ENCODE measurements around the gene BSG. TPM values are rescaled to one million over a fixed set of nuclear protein-coding genes. Genes with fewer than 3 reads are reported as not detected.

BSG gene
- total RNA-seq, 1 donor from 2014 or later, result 396 TPM

Other genes with a start within 250 kb of the BSG start
- gene MIER2, start 227.8 kb upstream of the BSG start, total RNA-seq, result 53.5 TPM
- gene C2CD4C, start 163.4 kb upstream of the BSG start, total RNA-seq, result 5.9 TPM
- 29.1 TPM for gene SHC2, start 111.6 kb upstream of the BSG start, total RNA-seq
- 1.7 TPM for gene MADCAM1, start 76.1 kb upstream of the BSG start, total RNA-seq
- 20.3 TPM for gene TPGS1, start 65.1 kb upstream of the BSG start, total RNA-seq
- 53.7 TPM for gene CDC34, start 40.8 kb upstream of the BSG start, total RNA-seq
- 0.74 TPM for gene GZMM, start 28.5 kb upstream of the BSG start, total RNA-seq
- gene HCN2, start 17.3 kb downstream of the BSG start, total RNA-seq, result 0.16 TPM
- gene POLRMT, start 60.9 kb downstream of the BSG start, total RNA-seq, result 36.9 TPM
- 0.22 TPM for gene FGF22, start 67.3 kb downstream of the BSG start, total RNA-seq
- 37.3 TPM for gene RNF126, start 90.6 kb downstream of the BSG start, total RNA-seq
- 193 TPM for gene FSTL3, start 103.8 kb downstream of the BSG start, total RNA-seq
- gene PRSS57, start 122.9 kb downstream of the BSG start, total RNA-seq, result not detected
- 212 TPM for gene PALM, start 136.3 kb downstream of the BSG start, total RNA-seq
- 0.67 TPM for gene MISP, start 178.5 kb downstream of the BSG start, total RNA-seq
- gene PTBP1, start 224.9 kb downstream of the BSG start, total RNA-seq, result 236 TPM
- not detected for gene PLPPR3, start 249.4 kb downstream of the BSG start, total RNA-seq

Measured in mesenteric fat pad (tissue), 1 donor.